Neural cell (in vitro differentiated cells): ENCODE data around the gene SLC44A1. TPM values are rescaled to one million over a fixed set of nuclear protein-coding genes. Genes with fewer than 3 reads are reported as not detected.

ENCODE experiments used
- H2AFZ ChIP-seq: fragments of 200-600, 300-800 bp; sonication (generic), shearing (Covaris generic); 2 replicates; pipeline ENCODE4 v1.6.0; 2014; ENCODE audit warnings: low read depth, mild to moderate bottlenecking, antibody characterized with exemption, low read length, moderate library complexity
- H3F3A ChIP-seq: fragments of 200-600 bp; shearing (Covaris generic); 2 replicates; pipeline ENCODE4 v1.6.1; 2016; ENCODE audit warnings: mild to moderate bottlenecking, moderate library complexity, mixed read lengths, antibody characterized with exemption, low read length; ENCODE audit not compliant: insufficient read depth, poor library complexity, severe bottlenecking
- H3K27ac ChIP-seq: fragments of 200-600, 300-800 bp; sonication (generic), shearing (Covaris generic); 2 replicates; pipeline ENCODE4 v1.5.1; 2014; ENCODE audit warnings: mild to moderate bottlenecking, low read length, moderate library complexity
- H3K27me3 ChIP-seq: fragments of 300-800, 200-600 bp; sonication (generic), shearing (Covaris generic); 2 replicates; pipeline ENCODE4 v1.6.0; 2014; ENCODE audit warnings: mild to moderate bottlenecking, low read depth, low read length, moderate library complexity; ENCODE audit not compliant: insufficient read depth
- H3K36me3 ChIP-seq: fragments of 300-800, 200-600 bp; sonication (generic), shearing (Covaris generic); 2 replicates; pipeline ENCODE4 v1.5.1; 2014; ENCODE audit warnings: mild to moderate bottlenecking, antibody characterized with exemption, low read length, moderate library complexity; ENCODE audit not compliant: insufficient read depth
- H3K4me2 ChIP-seq: fragments of 300-800, 200-600 bp; sonication (generic), shearing (Covaris generic); 2 replicates; pipeline ENCODE4 v1.6.0; 2014; ENCODE audit warnings: mild to moderate bottlenecking, low read length
- H3K4me3 ChIP-seq: fragments of 300-800, 200-600 bp; sonication (generic), shearing (Covaris generic); 2 replicates; pipeline ENCODE4 v1.5.1; 2014; ENCODE audit warnings: mild to moderate bottlenecking, low read length, moderate library complexity
- H3K79me2 ChIP-seq: fragments of 200-600 bp; shearing (Covaris generic); replicated peaks from 2 replicates; pipeline ENCODE4 v1.6.0; 2014; ENCODE audit warnings: mild to moderate bottlenecking, low read length, moderate library complexity; ENCODE audit not compliant: insufficient read depth
- H3K9ac ChIP-seq: fragments of 300-800, 200-600 bp; sonication (generic), shearing (Covaris generic); 2 replicates; pipeline ENCODE4 v1.6.1; 2016; ENCODE audit warnings: mild to moderate bottlenecking, low read length, mixed read lengths
- H3K9me2 ChIP-seq: fragments of 200-600 bp; shearing (Covaris generic); 2 replicates; pipeline ENCODE4 v1.6.1; 2016; ENCODE audit warnings: mild to moderate bottlenecking, low read length, mixed read lengths; ENCODE audit not compliant: insufficient read depth
- H3K9me3 ChIP-seq: fragments of 200-600, 300-800 bp; sonication (generic), shearing (Covaris generic); 2 replicates; pipeline ENCODE4 v1.6.1; 2016; ENCODE audit warnings: mild to moderate bottlenecking, mixed run types, low read length, moderate library complexity, mixed read lengths
- H4K20me1 ChIP-seq: fragments of 200-600 bp; shearing (Covaris generic); 2 replicates; pipeline ENCODE4 v1.6.1; 2016; ENCODE audit warnings: mild to moderate bottlenecking, mixed run types; ENCODE audit not compliant: insufficient read depth
- EP300 ChIP-seq: fragments of 450-650 bp; conservative IDR thresholded peaks from 2 replicates; pipeline ENCODE4 v1.6.1; 2014; ENCODE audit warnings: antibody characterized with exemption, mild to moderate bottlenecking, moderate library complexity; ENCODE audit not compliant: poor library complexity, severe bottlenecking
- EZH2 ChIP-seq: fragments of 200-600, 300-800 bp; shearing (Covaris generic), sonication (generic); IDR thresholded peaks from 2 replicates; pipeline ENCODE4 v1.6.1; 2014; ENCODE audit warnings: antibody characterized with exemption, low read length, borderline replicate concordance, mild to moderate bottlenecking; ENCODE audit not compliant: insufficient read depth, poor library complexity, severe bottlenecking
- MXI1 ChIP-seq: fragments of 450-650 bp; conservative IDR thresholded peaks from 2 replicates; pipeline ENCODE4 v1.6.1; 2014; ENCODE audit warnings: antibody characterized with exemption, mild to moderate bottlenecking; ENCODE audit not compliant: poor library complexity, severe bottlenecking
- POLR2AphosphoS5 ChIP-seq: IDR thresholded peaks from 2 replicates; pipeline ENCODE4 v1.6.1; 2012
- RAD21 ChIP-seq: fragments of 450-650 bp; conservative IDR thresholded peaks from 2 replicates; pipeline ENCODE4 v1.6.1; 2014; ENCODE audit warnings: antibody characterized with exemption, mild to moderate bottlenecking, moderate library complexity
- SMC3 ChIP-seq: fragments of 450-650 bp; conservative IDR thresholded peaks from 2 replicates; pipeline ENCODE4 v1.6.1; 2014; ENCODE audit warnings: antibody characterized with exemption, mild to moderate bottlenecking, moderate library complexity; ENCODE audit not compliant: poor library complexity
- TAF1 ChIP-seq: IDR thresholded peaks from 2 replicates; pipeline ENCODE4 v1.6.1; 2012; ENCODE audit warnings: low read depth
- polyA plus RNA-seq: library from polyadenylated mRNA; depleted of rRNA; stranded (reverse); fragments of >200 nt; gene quantifications from 2 replicates; pipeline ENCODE4 v1.2.3, GENCODE V29; 2014
- TF ChIP-seq, protein P1 (sequence below): fragments of 450-650 bp; IDR thresholded peaks from 2 replicates; pipeline ENCODE4 v1.5.1; 2014; ENCODE audit warnings: antibody characterized with exemption, mild to moderate bottlenecking, moderate library complexity; ENCODE audit not compliant: poor library complexity, severe bottlenecking
- TF ChIP-seq, protein P2 (sequence below): IDR thresholded peaks from 2 replicates; pipeline ENCODE4 v1.6.1; 2012; ENCODE audit warnings: borderline replicate concordance

Gene SLC44A1
- polyA plus RNA-seq, 1 donor from 2014 or later, result 3.9 TPM

DNA sequence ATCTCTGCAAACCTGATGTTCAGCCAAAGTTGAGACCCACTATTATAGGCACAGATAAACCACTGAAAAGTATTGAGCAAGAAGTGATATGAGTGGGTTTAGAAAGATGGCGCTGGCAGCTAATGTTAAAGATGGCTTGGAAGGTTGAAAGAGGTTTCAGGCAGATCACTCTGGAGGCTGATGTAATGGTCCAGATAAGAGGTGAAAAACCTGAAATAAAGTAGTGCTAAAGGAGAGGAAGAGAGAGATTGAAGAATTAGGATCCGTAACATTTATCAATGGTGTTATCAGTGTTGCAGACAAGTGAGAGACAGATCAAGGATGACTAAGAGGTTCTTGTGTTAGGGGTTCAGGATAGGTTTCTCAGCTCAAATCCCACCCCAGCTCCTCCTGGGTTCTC is 58.3 kb downstream of the SLC44A1 start:
- Histone ChIP-seq H3K9me3 (no peaks in the 10 kb centered on the region), H3K27ac (no peak overlapping the region), H3K36me3 (no peaks in the 10 kb centered on the region), H3F3A (no peaks in the 10 kb centered on the region), H3K27me3 (no peaks in the 10 kb centered on the region), H4K20me1 (no peaks in the 10 kb centered on the region), H3K9me2 (no peaks in the 10 kb centered on the region), H3K79me2 (no peaks in the 10 kb centered on the region), H3K4me3 (no peak overlapping the region), H3K4me2 (no peak overlapping the region), H2AFZ (no peak overlapping the region), H3K9ac (no peak overlapping the region)
- TF ChIP-seq MXI1 (no peak), EP300 (no peak), TAF1 (no peak), POLR2AphosphoS5 (no peak), SMC3 (no peak), RAD21 (no peak), EZH2 (no peak)
- TF ChIP-seq, protein P1, sequence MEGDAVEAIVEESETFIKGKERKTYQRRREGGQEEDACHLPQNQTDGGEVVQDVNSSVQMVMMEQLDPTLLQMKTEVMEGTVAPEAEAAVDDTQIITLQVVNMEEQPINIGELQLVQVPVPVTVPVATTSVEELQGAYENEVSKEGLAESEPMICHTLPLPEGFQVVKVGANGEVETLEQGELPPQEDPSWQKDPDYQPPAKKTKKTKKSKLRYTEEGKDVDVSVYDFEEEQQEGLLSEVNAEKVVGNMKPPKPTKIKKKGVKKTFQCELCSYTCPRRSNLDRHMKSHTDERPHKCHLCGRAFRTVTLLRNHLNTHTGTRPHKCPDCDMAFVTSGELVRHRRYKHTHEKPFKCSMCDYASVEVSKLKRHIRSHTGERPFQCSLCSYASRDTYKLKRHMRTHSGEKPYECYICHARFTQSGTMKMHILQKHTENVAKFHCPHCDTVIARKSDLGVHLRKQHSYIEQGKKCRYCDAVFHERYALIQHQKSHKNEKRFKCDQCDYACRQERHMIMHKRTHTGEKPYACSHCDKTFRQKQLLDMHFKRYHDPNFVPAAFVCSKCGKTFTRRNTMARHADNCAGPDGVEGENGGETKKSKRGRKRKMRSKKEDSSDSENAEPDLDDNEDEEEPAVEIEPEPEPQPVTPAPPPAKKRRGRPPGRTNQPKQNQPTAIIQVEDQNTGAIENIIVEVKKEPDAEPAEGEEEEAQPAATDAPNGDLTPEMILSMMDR, result no peak
- TF ChIP-seq, protein P2, sequence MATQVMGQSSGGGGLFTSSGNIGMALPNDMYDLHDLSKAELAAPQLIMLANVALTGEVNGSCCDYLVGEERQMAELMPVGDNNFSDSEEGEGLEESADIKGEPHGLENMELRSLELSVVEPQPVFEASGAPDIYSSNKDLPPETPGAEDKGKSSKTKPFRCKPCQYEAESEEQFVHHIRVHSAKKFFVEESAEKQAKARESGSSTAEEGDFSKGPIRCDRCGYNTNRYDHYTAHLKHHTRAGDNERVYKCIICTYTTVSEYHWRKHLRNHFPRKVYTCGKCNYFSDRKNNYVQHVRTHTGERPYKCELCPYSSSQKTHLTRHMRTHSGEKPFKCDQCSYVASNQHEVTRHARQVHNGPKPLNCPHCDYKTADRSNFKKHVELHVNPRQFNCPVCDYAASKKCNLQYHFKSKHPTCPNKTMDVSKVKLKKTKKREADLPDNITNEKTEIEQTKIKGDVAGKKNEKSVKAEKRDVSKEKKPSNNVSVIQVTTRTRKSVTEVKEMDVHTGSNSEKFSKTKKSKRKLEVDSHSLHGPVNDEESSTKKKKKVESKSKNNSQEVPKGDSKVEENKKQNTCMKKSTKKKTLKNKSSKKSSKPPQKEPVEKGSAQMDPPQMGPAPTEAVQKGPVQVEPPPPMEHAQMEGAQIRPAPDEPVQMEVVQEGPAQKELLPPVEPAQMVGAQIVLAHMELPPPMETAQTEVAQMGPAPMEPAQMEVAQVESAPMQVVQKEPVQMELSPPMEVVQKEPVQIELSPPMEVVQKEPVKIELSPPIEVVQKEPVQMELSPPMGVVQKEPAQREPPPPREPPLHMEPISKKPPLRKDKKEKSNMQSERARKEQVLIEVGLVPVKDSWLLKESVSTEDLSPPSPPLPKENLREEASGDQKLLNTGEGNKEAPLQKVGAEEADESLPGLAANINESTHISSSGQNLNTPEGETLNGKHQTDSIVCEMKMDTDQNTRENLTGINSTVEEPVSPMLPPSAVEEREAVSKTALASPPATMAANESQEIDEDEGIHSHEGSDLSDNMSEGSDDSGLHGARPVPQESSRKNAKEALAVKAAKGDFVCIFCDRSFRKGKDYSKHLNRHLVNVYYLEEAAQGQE, result no peak

DNA sequence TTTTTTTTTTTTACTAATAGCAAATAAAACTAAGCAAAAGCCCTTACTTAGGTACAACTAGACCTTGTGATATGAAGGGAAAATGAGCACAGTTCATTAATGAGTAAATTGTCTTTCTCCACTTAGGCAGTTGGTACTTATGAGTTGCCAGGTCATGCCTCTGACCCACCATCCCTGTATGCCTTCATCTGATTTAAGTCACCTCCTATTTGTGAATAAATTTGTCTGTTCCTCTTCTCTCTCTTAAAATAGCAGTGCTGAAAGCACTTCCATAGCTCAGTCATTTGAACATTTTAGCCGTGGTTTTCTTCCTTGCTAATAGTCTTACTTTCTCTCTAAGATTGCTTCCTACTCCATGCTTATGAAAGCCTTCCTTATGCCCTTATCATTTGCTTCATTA is 61.4 kb downstream of the SLC44A1 start:
- H2AFZ ChIP-seq, result no peak overlapping the region
- no peaks in the 10 kb centered on the region for H3K79me2 ChIP-seq
- TF ChIP-seq, protein P2, result no peak
- TF ChIP-seq EZH2 (no peak), RAD21 (no peak), MXI1 (no peak), POLR2AphosphoS5 (no peak), EP300 (no peak), TAF1 (no peak), SMC3 (no peak)
- TF ChIP-seq, protein P1, result no peak
- H3K27ac ChIP-seq, result no peak overlapping the region
- no peaks in the 10 kb centered on the region for H3K9me2 ChIP-seq
- no peak overlapping the region for H3K9ac ChIP-seq
- no peak overlapping the region for H3K4me3 ChIP-seq
- no peaks in the 10 kb centered on the region for H3K9me3 ChIP-seq
- no peak overlapping the region for H3K4me2 ChIP-seq
- H3K36me3 ChIP-seq, result no peaks in the 10 kb centered on the region
- H3F3A ChIP-seq, result no peaks in the 10 kb centered on the region
- H4K20me1 ChIP-seq, result no peaks in the 10 kb centered on the region
- H3K27me3 ChIP-seq, result no peaks in the 10 kb centered on the region
